ENCODE measurements around the gene NUMBL. TPM values are rescaled to one million over a fixed set of nuclear protein-coding genes. Genes with fewer than 3 reads are reported as not detected.

NUMBL gene
- total and polyA plus RNA-seq, 4 donors = 1.1 to 4.6 (median 2.7) TPM

- TF ChIP-seq HNF4G (IDR thresholded peaks at IDR 0.05) = peak; percentile 75
- peak in 1 of 2 donors; percentile 67 for TF ChIP-seq GABPA (IDR thresholded peaks at IDR 0.05 in 1 of 2, conservative IDR thresholded peaks at IDR 0.05 in 1 of 2)
- TF ChIP-seq EGR1 (IDR thresholded peaks at IDR 0.05; ENCODE audit: low read depth in 2 of 2) = no peak
- peak; percentile 89 to 94 for TF ChIP-seq HNF4A (conservative IDR thresholded peaks at IDR 0.05)
- peak; percentile 30 for TF ChIP-seq FOXA1 (IDR thresholded peaks at IDR 0.05)
- no peak for TF ChIP-seq ATF3 (IDR thresholded peaks at IDR 0.05)
- TF ChIP-seq FOXA2 (IDR thresholded peaks at IDR 0.05) = peak; percentile 71
Observed at GRCh38 chr19:40718774-40719391, 28.4 kb upstream of the NUMBL start (continued).

GRCh38 chr19:40717880-40718773 lies 27.7 kb upstream of the NUMBL start:
- WGBS = 24% methylated on average over 20 of the region's 20 CpGs
- Histone ChIP-seq H3K4me3 (ENCODE audit: low read depth in 1 of 3, low read length in 3 of 3) (peak overlapping the region; percentile 61 to 91 (median 78)), H3K27me3 (ENCODE audit: control insufficient read depth in 4 of 4, insufficient read depth in 4 of 4, low read length in 3 of 4) (no peaks in the 10 kb centered on the region), H3K9ac (ENCODE audit: low read depth in 1 of 2, low read length in 2 of 2) (peak overlapping the region; percentile 40 to 86), H3K36me3 (ENCODE audit: control insufficient read depth in 4 of 4, insufficient read depth in 3 of 4, low read depth in 1 of 4, low read length in 3 of 4) (peaks cover 0 to 3% (median 0%) of the 10 kb centered on the region in 4 donors), H3K27ac (ENCODE audit: low read depth in 1 of 2, low read length in 2 of 2) (peak overlapping the region; percentile 95 to 97), H3K4me1 (ENCODE audit: control insufficient read depth in 4 of 4, insufficient read depth in 4 of 4, low read length in 3 of 4) (peaks cover 9 to 56% (median 39%) of the 10 kb centered on the region in 4 donors), H3K9me3 (ENCODE audit: control insufficient read depth in 4 of 4, low read length in 3 of 4) (no peaks in the 10 kb centered on the region)
- DNase-seq (ENCODE audit: low spot score) = no peak
- TF ChIP-seq EGR1 (IDR thresholded peaks at IDR 0.05; ENCODE audit: low read depth in 2 of 2) = no peak
- TF ChIP-seq JUND (IDR thresholded peaks at IDR 0.05) = no peak
- TF ChIP-seq HNF4A (conservative IDR thresholded peaks at IDR 0.05) = no peak
- TF ChIP-seq ATF3 (IDR thresholded peaks at IDR 0.05) = no peak
- no peak for TF ChIP-seq CTCF (IDR thresholded peaks at IDR 0.05; ENCODE audit: low read depth, low read length, missing input control)
- TF ChIP-seq RXRA (IDR thresholded peaks at IDR 0.05) = no peak
- no peak for TF ChIP-seq RAD21 (IDR thresholded peaks at IDR 0.05)
- no peak for TF ChIP-seq ZBTB33 (IDR thresholded peaks at IDR 0.05)
- no peak for TF ChIP-seq SP1 (IDR thresholded peaks at IDR 0.05)
- TF ChIP-seq TAF1 (conservative IDR thresholded peaks at IDR 0.05) = no peak
- no peak for TF ChIP-seq NR2F2 (IDR thresholded peaks at IDR 0.05)
- TF ChIP-seq YY1 (IDR thresholded peaks at IDR 0.05) = no peak
- TF ChIP-seq HNF4G (IDR thresholded peaks at IDR 0.05) = no peak
- no peak for TF ChIP-seq MAX (IDR thresholded peaks at IDR 0.05)
- no peak for TF ChIP-seq FOXA1 (IDR thresholded peaks at IDR 0.05)

All from liver (tissue), 9 donors.